ENCODE results near the gene RAB11FIP4.
A peak's percentile ranks its signal among the peaks of the same experiment; 100 is the strongest.

The RAB11FIP4 gene

GRCh38 chr17:31387438-31387837 is 4.0 kb upstream of the RAB11FIP4 start:
- TF ChIP-seq, protein P1, sequence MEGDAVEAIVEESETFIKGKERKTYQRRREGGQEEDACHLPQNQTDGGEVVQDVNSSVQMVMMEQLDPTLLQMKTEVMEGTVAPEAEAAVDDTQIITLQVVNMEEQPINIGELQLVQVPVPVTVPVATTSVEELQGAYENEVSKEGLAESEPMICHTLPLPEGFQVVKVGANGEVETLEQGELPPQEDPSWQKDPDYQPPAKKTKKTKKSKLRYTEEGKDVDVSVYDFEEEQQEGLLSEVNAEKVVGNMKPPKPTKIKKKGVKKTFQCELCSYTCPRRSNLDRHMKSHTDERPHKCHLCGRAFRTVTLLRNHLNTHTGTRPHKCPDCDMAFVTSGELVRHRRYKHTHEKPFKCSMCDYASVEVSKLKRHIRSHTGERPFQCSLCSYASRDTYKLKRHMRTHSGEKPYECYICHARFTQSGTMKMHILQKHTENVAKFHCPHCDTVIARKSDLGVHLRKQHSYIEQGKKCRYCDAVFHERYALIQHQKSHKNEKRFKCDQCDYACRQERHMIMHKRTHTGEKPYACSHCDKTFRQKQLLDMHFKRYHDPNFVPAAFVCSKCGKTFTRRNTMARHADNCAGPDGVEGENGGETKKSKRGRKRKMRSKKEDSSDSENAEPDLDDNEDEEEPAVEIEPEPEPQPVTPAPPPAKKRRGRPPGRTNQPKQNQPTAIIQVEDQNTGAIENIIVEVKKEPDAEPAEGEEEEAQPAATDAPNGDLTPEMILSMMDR (IDR thresholded peaks at IDR 0.05; ENCODE audit: insufficient read depth, low read depth, low read length, missing control alignments) = no peak
- DNase-seq (ENCODE audit: low read depth) = no peak
- H3K4me3 ChIP-seq (ENCODE audit: low read length) = no peak overlapping the region

DNA sequence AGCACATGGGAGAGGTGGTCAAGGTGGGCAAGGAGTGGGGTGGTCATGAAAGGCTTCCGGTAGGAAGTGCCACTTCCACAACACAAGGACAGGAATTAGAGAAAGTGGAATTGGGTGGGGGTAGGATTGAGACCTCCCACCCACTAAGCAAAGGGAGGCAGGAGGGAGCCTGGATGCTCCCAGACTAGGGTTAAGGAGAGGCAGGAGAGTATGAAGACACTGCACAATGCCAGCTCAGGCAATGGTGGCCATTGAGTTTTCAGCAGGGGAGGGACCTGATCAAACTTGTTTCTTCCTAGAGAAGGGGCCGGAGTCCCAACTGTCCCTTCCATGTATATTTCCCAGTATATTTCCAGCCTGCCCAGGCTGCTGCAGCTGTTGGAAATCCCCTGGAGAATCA is 3.1 kb upstream of the RAB11FIP4 start:
- H3K4me3 ChIP-seq (ENCODE audit: low read length) = no peak overlapping the region
- TF ChIP-seq, protein P1 (IDR thresholded peaks at IDR 0.05; ENCODE audit: insufficient read depth, low read depth, low read length, missing control alignments) = no peak
- DNase-seq (ENCODE audit: low read depth) = no peak

DNA sequence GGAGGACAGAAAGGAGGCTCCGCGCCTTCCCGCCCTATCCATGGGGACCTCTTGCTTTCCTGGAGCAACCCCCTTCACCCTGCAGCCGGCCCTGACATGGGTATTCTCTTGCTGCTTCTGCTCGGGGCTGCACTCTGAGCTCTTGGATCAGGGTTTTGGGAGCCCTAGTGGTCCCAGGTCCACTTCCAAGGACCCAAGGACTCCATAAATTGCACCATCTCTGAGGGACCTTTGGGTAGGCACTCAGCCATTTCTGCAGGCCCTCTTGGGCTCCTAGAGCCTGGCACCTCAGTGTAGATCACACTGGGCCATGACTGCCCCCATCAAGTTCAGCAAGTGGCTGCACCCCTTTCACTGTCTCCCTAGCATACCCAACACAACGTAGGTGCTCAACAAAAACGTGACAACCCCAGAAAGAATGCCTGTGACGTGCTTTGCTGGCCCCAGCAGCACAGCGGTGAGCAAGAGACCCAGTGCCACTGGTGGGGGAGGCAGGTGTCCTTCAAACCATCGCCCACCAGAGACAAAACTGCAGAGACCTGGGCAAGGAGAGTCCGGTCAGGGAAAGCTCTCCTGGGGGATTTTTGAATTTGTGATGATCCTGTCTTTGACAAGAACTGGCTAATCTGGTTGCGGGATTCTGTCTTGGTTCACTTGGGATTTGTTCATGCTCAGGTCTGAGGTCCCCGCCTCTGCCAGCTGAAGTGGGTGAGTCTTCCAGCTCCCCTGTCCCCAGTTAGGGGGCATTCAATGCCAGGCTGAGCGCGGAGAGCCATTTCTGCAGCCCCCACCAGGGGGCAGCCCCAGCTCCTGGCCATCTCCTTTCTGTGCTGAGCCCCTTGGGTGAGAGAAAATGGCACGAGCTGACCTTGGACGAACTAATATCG is 2.5 kb upstream of the RAB11FIP4 start:
- H3K4me3 ChIP-seq (ENCODE audit: low read length) = no peak overlapping the region
- peak; percentile 19 for DNase-seq (ENCODE audit: low read depth)
- TF ChIP-seq, protein P1 (IDR thresholded peaks at IDR 0.05; ENCODE audit: insufficient read depth, low read depth, low read length, missing control alignments) = peak; percentile 68

DNA sequence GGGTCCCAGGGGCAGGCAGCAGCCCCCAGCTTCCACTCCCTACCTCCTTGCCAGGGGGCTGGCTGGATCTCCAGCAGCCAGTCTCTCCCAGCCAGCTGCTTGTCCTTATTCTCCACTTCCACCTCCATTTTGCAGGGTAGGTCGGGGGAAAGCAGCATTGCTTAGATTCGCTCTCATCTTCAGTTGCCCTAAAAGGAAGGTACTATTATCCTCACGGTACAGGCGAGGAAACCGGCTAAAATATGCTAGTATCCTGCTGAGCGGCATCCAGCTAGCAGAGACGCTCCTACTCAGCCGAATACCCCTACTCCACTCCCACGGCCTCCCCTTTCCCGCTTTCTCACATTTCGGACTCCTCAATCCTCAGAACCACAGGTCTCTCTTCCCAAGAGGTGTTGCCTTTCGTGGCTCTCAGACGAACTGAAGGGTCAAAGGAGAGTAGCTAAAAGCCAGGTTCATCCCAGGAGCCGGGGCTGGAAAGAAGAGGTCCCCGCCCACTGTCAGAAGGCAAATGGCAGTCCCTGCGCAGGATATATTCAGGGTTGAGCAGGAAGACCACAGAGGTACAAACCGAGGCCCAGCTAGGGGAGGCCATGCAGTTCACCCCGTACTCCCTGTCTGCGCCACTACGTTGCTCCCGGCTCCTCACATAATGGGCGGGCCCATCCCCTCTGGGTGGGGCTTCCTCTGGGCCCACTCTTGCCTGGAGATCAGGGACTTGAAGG is 1.7 kb upstream of the RAB11FIP4 start:
- TF ChIP-seq, protein P1 (IDR thresholded peaks at IDR 0.05; ENCODE audit: insufficient read depth, low read depth, low read length, missing control alignments) = no peak
- H3K4me3 ChIP-seq (ENCODE audit: low read length) = no peak overlapping the region
- DNase-seq (ENCODE audit: low read depth) = no peak

GRCh38 chr17:31390426-31390747 is 1.1 kb upstream of the RAB11FIP4 start:
- no peak overlapping the region for H3K4me3 ChIP-seq (ENCODE audit: low read length)
- no peak for DNase-seq (ENCODE audit: low read depth)
- TF ChIP-seq, protein P1 (IDR thresholded peaks at IDR 0.05; ENCODE audit: insufficient read depth, low read depth, low read length, missing control alignments) = no peak

- no peak for DNase-seq (ENCODE audit: low read depth)
- TF ChIP-seq, protein P1 (IDR thresholded peaks at IDR 0.05; ENCODE audit: insufficient read depth, low read depth, low read length, missing control alignments) = no peak
- no peak overlapping the region for H3K4me3 ChIP-seq (ENCODE audit: low read length)
Measured at GRCh38 chr17:31390748-31391495, 553 bp upstream of the RAB11FIP4 start.
